A673 (cell line): Measurements from ENCODE around the gene KIAA0825.

ENCODE experiments used
- EZH2 ChIP-seq: fragments of 200-600 bp; sonication (generic); IDR thresholded peaks from 2 replicates; pipeline ENCODE4 v1.6.1; 2017; ENCODE audit warnings: borderline replicate concordance, low read depth, mild to moderate bottlenecking, mixed read lengths, antibody characterized with exemption, low read length; ENCODE audit not compliant: poor library complexity, severe bottlenecking
- TF ChIP-seq, protein P1 (sequence below): fragments of 300-800, 200-600 bp; sonication (generic); conservative IDR thresholded peaks from 2 replicates; pipeline ENCODE4 v1.5.1; 2017; ENCODE audit warnings: low read depth, mild to moderate bottlenecking, antibody characterized with exemption, low read length, moderate library complexity, mixed read lengths

DNA sequence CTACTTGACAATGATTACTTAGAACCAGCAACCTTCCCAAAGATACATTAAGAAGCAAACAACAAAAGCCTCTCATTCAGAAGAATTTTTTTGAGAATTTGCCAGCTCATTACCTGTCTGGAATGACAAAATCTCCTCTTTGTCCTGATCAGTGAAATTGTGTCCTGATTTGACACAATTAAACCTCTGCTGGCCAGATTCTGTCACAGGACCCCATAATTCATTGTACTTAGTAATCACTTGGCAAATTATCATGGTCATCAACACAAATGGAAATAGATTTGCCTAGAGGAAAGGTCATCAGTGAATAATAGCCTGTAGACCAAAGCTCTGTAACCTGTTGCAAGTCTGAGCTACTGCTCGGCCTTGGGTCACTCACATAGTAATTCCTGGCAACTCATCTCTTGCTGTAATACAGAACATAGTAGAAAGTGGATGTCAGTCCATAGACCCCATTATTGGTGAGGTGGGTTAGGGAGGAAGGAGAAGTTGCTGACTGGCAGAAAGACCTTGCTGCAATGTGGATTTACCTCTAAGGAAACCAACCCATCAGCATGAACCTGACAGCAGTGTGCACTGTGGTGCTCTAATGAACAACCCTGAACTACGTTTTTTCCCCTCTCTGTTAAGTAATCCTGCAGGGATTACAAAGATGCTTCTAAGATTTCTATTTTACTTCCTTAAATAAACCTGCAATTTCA, 370.1 kb downstream of the KIAA0825 start:
- TF ChIP-seq, protein P1, sequence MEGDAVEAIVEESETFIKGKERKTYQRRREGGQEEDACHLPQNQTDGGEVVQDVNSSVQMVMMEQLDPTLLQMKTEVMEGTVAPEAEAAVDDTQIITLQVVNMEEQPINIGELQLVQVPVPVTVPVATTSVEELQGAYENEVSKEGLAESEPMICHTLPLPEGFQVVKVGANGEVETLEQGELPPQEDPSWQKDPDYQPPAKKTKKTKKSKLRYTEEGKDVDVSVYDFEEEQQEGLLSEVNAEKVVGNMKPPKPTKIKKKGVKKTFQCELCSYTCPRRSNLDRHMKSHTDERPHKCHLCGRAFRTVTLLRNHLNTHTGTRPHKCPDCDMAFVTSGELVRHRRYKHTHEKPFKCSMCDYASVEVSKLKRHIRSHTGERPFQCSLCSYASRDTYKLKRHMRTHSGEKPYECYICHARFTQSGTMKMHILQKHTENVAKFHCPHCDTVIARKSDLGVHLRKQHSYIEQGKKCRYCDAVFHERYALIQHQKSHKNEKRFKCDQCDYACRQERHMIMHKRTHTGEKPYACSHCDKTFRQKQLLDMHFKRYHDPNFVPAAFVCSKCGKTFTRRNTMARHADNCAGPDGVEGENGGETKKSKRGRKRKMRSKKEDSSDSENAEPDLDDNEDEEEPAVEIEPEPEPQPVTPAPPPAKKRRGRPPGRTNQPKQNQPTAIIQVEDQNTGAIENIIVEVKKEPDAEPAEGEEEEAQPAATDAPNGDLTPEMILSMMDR = no peak
- TF ChIP-seq EZH2 = no peak
